Mucosa of descending colon (tissue), 3 donors: Measurements from ENCODE around the gene CD38. TPM values are rescaled to one million over a fixed set of nuclear protein-coding genes. Genes with fewer than 3 reads are reported as not detected.
"Not testable (repeated sequence)": the region's sequence is repeated elsewhere in the genome, so short reads cannot be mapped to it uniquely, and the experiment has no call there.

ENCODE experiments used
- ATAC-seq: fragments of 200-7000 bp; cut with Tn5 transposase; one replicate; pipeline ENCODE4 v1.9.1; 2020; ENCODE audit warnings: mild to moderate bottlenecking, moderate library complexity
- DNase-seq, 3 donors: peaks; one replicate each; pipeline ENCODE4 v3.0.0-alpha.2; 2020
- H3K36me3 ChIP-seq: fragments of 200-600 bp; one replicate; pipeline ENCODE4 v1.8.0; 2021; ENCODE audit warnings: low read depth, mild to moderate bottlenecking
- H3K4me1 ChIP-seq: fragments of 200-600 bp; one replicate; pipeline ENCODE4 v1.8.0; 2021; ENCODE audit warnings: low read depth, mild to moderate bottlenecking
- H3K4me3 ChIP-seq: fragments of 200-600 bp; one replicate; pipeline ENCODE4 v1.8.0; 2021; ENCODE audit warnings: mild to moderate bottlenecking
- H3K9me3 ChIP-seq: fragments of 200-600 bp; one replicate; pipeline ENCODE4 v1.8.0; 2021; ENCODE audit warnings: mild to moderate bottlenecking
- CTCF ChIP-seq: fragments of 200-600 bp; IDR thresholded peaks from one replicate; pipeline ENCODE4 v1.8.0; 2022; ENCODE audit warnings: antibody characterized with exemption, mild to moderate bottlenecking
- intact Hi-C, 2 donors: fragments of 100-400 bp; cut with DNase I in 1 of 2; cut with micrococcal nuclease in 1 of 2; formaldehyde crosslinking; loops; one replicate each; pipeline versions ENCODE4 v1.11.0 to v1.11.1; 2022; cut with DNase I, micrococcal nuclease
- total RNA-seq, 3 donors: library from RNA; stranded (reverse); fragmentation: NEBNext Ultra II Directional in 2 of 3; extraction: Animal tissue kit (Norgen Biotek cat#: 25700) in 2 of 3; gene quantifications; one replicate each; pipeline versions ENCODE4 v1.2.1 to v1.2.4, GENCODE V29; 2021 to 2023
- donor health status: DM: no; HTN: no; CAD: no; lungs with moderate emphysema.
- donor health status: DM: no; HTN: no; CAD: no.
- donor health status: DM: no; HTN: yes; CAD: no.

The CD38 gene
- total RNA-seq, 3 donors from 2014 or later = 1.8 to 6.2 (median 3.8) TPM

GRCh38 chr4:15754323-15754722, 23.8 kb upstream of the CD38 start:
- DNase-seq = peak in 1 of 3 donors; percentile 16
- no peaks in the 10 kb centered on the region for H3K9me3 ChIP-seq
- peak; percentile 67 for ATAC-seq
- no peak for TF ChIP-seq CTCF
- no peaks in the 10 kb centered on the region for H3K4me1 ChIP-seq
- no peaks in the 10 kb centered on the region for H3K36me3 ChIP-seq
- no peak overlapping the region for H3K4me3 ChIP-seq
- intact Hi-C loops = no loop called here

- ATAC-seq = no peak
- no peak overlapping the region for H3K4me3 ChIP-seq
- H3K9me3 ChIP-seq = no peaks in the 10 kb centered on the region
- H3K36me3 ChIP-seq = no peaks in the 10 kb centered on the region
- intact Hi-C loops = no loop called here
- DNase-seq = no peak
- no peak for TF ChIP-seq CTCF
- no peaks in the 10 kb centered on the region for H3K4me1 ChIP-seq
Measured at GRCh38 chr4:15755321-15756155, 22.6 kb upstream of the CD38 start.

DNA sequence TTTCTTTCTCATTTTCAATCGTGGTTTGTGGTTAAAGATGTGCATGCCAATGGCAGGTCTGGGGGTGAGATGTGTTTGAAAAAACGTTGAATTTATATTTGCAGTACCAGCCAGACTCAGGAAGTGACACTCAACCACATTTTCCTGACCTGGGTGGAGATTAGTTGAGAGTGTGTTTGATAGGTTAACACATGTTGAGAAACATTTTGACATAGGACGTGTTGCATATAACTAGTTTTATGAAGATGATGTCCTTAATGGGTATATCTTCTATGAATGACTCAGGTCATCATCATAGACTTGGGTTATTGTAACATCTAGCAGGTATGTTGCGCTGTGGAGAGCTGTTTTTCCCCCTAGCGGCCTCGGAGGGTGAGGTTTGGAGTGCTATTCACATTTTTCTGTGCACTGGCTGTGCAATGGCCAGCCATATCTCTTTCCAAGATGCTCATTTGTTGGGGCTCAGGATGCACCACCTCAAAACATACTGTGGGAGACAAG, 21.7 kb upstream of the CD38 start:
- no peaks in the 10 kb centered on the region for H3K36me3 ChIP-seq
- TF ChIP-seq CTCF = no peak
- no peaks in the 10 kb centered on the region for H3K4me1 ChIP-seq
- intact Hi-C loops = no loop called here
- ATAC-seq = peak; percentile 80
- H3K4me3 ChIP-seq = no peak overlapping the region
- peak in 1 of 3 donors; percentile 35 for DNase-seq
- no peaks in the 10 kb centered on the region for H3K9me3 ChIP-seq

DNA sequence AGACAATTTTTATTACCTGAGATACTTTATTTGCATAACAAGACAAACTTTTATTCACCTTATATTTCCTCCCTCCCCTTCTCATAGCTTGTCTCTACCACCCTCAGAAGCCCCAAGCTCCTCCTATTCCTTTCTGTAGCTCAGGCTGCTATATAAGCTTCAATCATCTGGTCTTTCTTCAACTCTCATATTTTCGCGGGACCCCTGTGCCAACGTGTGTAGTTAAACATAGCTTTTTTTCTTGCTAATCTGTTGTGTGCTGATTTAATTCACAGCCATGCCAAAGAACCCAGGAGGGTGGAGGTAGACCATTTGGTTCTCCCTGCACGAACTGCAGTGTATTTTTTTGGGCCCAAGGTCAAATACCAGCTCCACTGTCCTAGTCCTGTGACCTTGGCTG, 21.1 kb upstream of the CD38 start:
- intact Hi-C loops = no loop called here
- Histone ChIP-seq H3K9me3 (no peaks in the 10 kb centered on the region), H3K4me3 (no peak overlapping the region), H3K36me3 (no peaks in the 10 kb centered on the region), H3K4me1 (no peaks in the 10 kb centered on the region)
- DNase-seq (no peak), ATAC-seq (no peak)
- no peak for TF ChIP-seq CTCF

- ATAC-seq (no peak), DNase-seq (no peak)
- no peak for TF ChIP-seq CTCF
- intact Hi-C loops = no loop called here
- no peak overlapping the region for H3K4me3 ChIP-seq
- no peaks in the 10 kb centered on the region for H3K36me3 ChIP-seq
- no peaks in the 10 kb centered on the region for H3K4me1 ChIP-seq
- H3K9me3 ChIP-seq = no peaks in the 10 kb centered on the region
Measured at GRCh38 chr4:15758294-15758693, 19.8 kb upstream of the CD38 start.

DNA sequence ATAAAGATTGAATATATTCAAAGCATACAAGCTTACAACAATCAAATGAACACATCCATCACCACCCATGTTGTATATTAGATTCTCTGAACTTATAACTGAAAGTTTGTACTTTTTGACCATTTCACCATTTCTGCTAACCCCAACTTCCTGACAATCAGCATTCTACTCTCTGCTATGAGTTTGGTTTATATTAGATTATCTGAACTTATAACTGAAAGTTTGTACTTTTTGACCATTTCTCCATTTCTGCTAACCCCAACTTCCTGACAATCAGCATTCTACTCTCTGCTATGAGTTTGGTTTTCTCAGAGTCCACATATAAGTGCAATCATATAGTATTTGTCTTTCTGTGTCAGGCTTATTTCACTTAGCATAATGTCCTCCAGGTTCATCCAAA, 15.7 kb upstream of the CD38 start:
- H3K4me1 ChIP-seq, ATAC-seq, DNase-seq, H3K9me3 ChIP-seq, H3K36me3 ChIP-seq, H3K4me3 ChIP-seq, intact Hi-C loops: not testable (repeated sequence)
